ENCODE results near the gene DMBT1. TPM values are rescaled to one million over a fixed set of nuclear protein-coding genes. Genes with fewer than 3 reads are reported as not detected.

Gene DMBT1
- total RNA-seq, 4 donors from 2014 or later: 0.63 TPM; not detected in 3

GRCh38 chr10:122515588-122516231, 44.8 kb upstream of the DMBT1 start:
- DNase-seq (ENCODE audit: extremely low spot score): no peak
- Histone ChIP-seq H3K27me3 (no peaks in the 10 kb centered on the region), H3K4me1 (no peaks in the 10 kb centered on the region), H3K27ac (replicated peaks in 1 of 4) (peak overlapping the region in 1 of 4 donors; percentile 57), H3K4me3 (no peak overlapping the region), H3K36me3 (peaks cover 13 to 72% (median 42%) of the 10 kb centered on the region in 4 donors), H3K9me3 (no peaks in the 10 kb centered on the region)
- WGBS: 89% methylated on average over 7 of the region's 16 CpGs
- TF ChIP-seq POLR2A (IDR thresholded peaks at IDR 0.05; ENCODE audit: low read depth): no peak
- TF ChIP-seq POLR2AphosphoS5 (IDR thresholded peaks at IDR 0.05): no peak
- TF ChIP-seq CTCF (IDR thresholded peaks at IDR 0.05): no peak
- TF ChIP-seq EP300 (IDR thresholded peaks at IDR 0.05): no peak
- intact Hi-C loops (cut with DNase I): no loop called here

- Histone ChIP-seq H3K27me3 (no peaks in the 10 kb centered on the region), H3K27ac (replicated peaks in 1 of 4) (no peak overlapping the region), H3K4me3 (no peak overlapping the region), H3K9me3 (no peaks in the 10 kb centered on the region), H3K36me3 (peaks cover 11 to 62% (median 33%) of the 10 kb centered on the region in 4 donors), H3K4me1 (no peaks in the 10 kb centered on the region)
- 83% methylated on average over 4 of the region's 4 CpGs for WGBS
- intact Hi-C loops (cut with DNase I): no loop called here
- no peak for DNase-seq (ENCODE audit: extremely low spot score)
- no peak for TF ChIP-seq CTCF (IDR thresholded peaks at IDR 0.05)
- TF ChIP-seq EP300 (IDR thresholded peaks at IDR 0.05): no peak
- no peak for TF ChIP-seq POLR2AphosphoS5 (IDR thresholded peaks at IDR 0.05)
Observed at GRCh38 chr10:122516734-122517133, 43.8 kb upstream of the DMBT1 start.

GRCh38 chr10:122519144-122519543, 41.4 kb upstream of the DMBT1 start:
- intact Hi-C loops (cut with DNase I): no loop called here
- WGBS: 78% methylated on average over 7 of the region's 7 CpGs
- Histone ChIP-seq H3K27ac (replicated peaks in 1 of 4) (no peak overlapping the region), H3K9me3 (no peaks in the 10 kb centered on the region), H3K4me1 (no peaks in the 10 kb centered on the region), H3K36me3 (peaks cover 4 to 40% (median 19%) of the 10 kb centered on the region in 4 donors), H3K4me3 (no peak overlapping the region), H3K27me3 (no peaks in the 10 kb centered on the region)
- TF ChIP-seq POLR2A (IDR thresholded peaks at IDR 0.05; ENCODE audit: low read depth) (no peak), POLR2AphosphoS5 (IDR thresholded peaks at IDR 0.05) (no peak), EP300 (IDR thresholded peaks at IDR 0.05) (no peak), CTCF (IDR thresholded peaks at IDR 0.05) (no peak)
- DNase-seq (ENCODE audit: extremely low spot score): no peak

GRCh38 chr10:122519873-122520272, 40.7 kb upstream of the DMBT1 start:
- H3K9me3 ChIP-seq: no peaks in the 10 kb centered on the region
- H3K27me3 ChIP-seq: no peaks in the 10 kb centered on the region
- H3K36me3 ChIP-seq: peaks cover 0 to 32% (median 12%) of the 10 kb centered on the region in 4 donors
- no peak for DNase-seq (ENCODE audit: extremely low spot score)
- H3K27ac ChIP-seq (replicated peaks in 1 of 4): no peak overlapping the region
- no peaks in the 10 kb centered on the region for H3K4me1 ChIP-seq
- 92% methylated on average over 13 of the region's 15 CpGs for WGBS
- no peak overlapping the region for H3K4me3 ChIP-seq
- intact Hi-C loops (cut with DNase I): no loop called here
- TF ChIP-seq CTCF (IDR thresholded peaks at IDR 0.05) (no peak), EP300 (IDR thresholded peaks at IDR 0.05) (no peak), POLR2A (IDR thresholded peaks at IDR 0.05; ENCODE audit: low read depth) (no peak), POLR2AphosphoS5 (IDR thresholded peaks at IDR 0.05) (no peak)

- Histone ChIP-seq H3K27me3 (no peaks in the 10 kb centered on the region), H3K4me3 (no peak overlapping the region), H3K36me3 (peaks cover 0 to 21% (median 5%) of the 10 kb centered on the region in 4 donors), H3K9me3 (no peaks in the 10 kb centered on the region), H3K27ac (replicated peaks in 1 of 4) (no peak overlapping the region), H3K4me1 (no peaks in the 10 kb centered on the region)
- WGBS: 100% methylated on average over 2 of the region's 3 CpGs
- intact Hi-C loops (cut with DNase I): no loop called here
- no peak for TF ChIP-seq POLR2A (IDR thresholded peaks at IDR 0.05; ENCODE audit: low read depth)
- no peak for TF ChIP-seq POLR2AphosphoS5 (IDR thresholded peaks at IDR 0.05)
- TF ChIP-seq EP300 (IDR thresholded peaks at IDR 0.05): no peak
- no peak for TF ChIP-seq CTCF (IDR thresholded peaks at IDR 0.05)
- DNase-seq (ENCODE audit: extremely low spot score): no peak
Observed at GRCh38 chr10:122521011-122521410, 39.5 kb upstream of the DMBT1 start.
